Coronary artery (tissue), 2 donors: ENCODE results near the gene AKAP14.
A peak's percentile ranks its signal among the peaks of the same experiment; 100 is the strongest.

Source experiments
- DNase-seq: peaks from one replicate; pipeline ENCODE4 v3.0.0-alpha.2; 2017; ENCODE audit warnings: low spot score
- H3K27ac ChIP-seq, 2 donors: fragments of 200-600 bp; sonication (generic); one replicate each; pipeline ENCODE4 v1.5.1; 2016 to 2019
- H3K4me3 ChIP-seq: fragments of 200-600 bp; sonication (generic); 2 replicates; pipeline ENCODE4 v1.5.1; 2016; ENCODE audit warnings: mild to moderate bottlenecking, moderate library complexity
- TF ChIP-seq, protein P1 (sequence below): fragments of 200-600 bp; sonication (generic); IDR thresholded peaks from one replicate; pipeline ENCODE4 v1.5.1; 2019; ENCODE audit warnings: antibody characterized with exemption

Gene AKAP14

GRCh38 chrX:119941336-119941735 is 45.6 kb downstream of the AKAP14 start:
- Histone ChIP-seq H3K4me3 (no peak overlapping the region), H3K27ac (no peak overlapping the region)
- TF ChIP-seq, protein P1, sequence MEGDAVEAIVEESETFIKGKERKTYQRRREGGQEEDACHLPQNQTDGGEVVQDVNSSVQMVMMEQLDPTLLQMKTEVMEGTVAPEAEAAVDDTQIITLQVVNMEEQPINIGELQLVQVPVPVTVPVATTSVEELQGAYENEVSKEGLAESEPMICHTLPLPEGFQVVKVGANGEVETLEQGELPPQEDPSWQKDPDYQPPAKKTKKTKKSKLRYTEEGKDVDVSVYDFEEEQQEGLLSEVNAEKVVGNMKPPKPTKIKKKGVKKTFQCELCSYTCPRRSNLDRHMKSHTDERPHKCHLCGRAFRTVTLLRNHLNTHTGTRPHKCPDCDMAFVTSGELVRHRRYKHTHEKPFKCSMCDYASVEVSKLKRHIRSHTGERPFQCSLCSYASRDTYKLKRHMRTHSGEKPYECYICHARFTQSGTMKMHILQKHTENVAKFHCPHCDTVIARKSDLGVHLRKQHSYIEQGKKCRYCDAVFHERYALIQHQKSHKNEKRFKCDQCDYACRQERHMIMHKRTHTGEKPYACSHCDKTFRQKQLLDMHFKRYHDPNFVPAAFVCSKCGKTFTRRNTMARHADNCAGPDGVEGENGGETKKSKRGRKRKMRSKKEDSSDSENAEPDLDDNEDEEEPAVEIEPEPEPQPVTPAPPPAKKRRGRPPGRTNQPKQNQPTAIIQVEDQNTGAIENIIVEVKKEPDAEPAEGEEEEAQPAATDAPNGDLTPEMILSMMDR: no peak
- DNase-seq: no peak

- H3K4me3 ChIP-seq: peak overlapping the region; percentile 90
- TF ChIP-seq, protein P1: no peak
- peak overlapping the region in 1 of 2 donors; percentile 93 for H3K27ac ChIP-seq
- no peak for DNase-seq
Observed at GRCh38 chrX:119942173-119942819, 46.6 kb downstream of the AKAP14 start.

GRCh38 chrX:119942831-119943184 is 47.1 kb downstream of the AKAP14 start:
- Histone ChIP-seq H3K4me3 (peak overlapping the region; percentile 90), H3K27ac (peak overlapping the region; percentile 68 to 93)
- TF ChIP-seq, protein P1: no peak
- DNase-seq: no peak

- Histone ChIP-seq H3K4me3 (peak within 1 kb of the TSS; percentile 90), H3K27ac (peak within 1 kb of the TSS; percentile 68 to 93)
- peak; percentile 87 for DNase-seq
- TF ChIP-seq, protein P1: no peak
Observed at GRCh38 chrX:119943185-119943988, 47.7 kb downstream of the AKAP14 start, which contains the start of gene NKAP. NKAP (minus strand) TSS chrX:119943751; CDS start chrX:119943605, 146 bp downstream.

- H3K4me3 ChIP-seq: no peak overlapping the region
- no peak overlapping the region for H3K27ac ChIP-seq
- no peak for DNase-seq
- TF ChIP-seq, protein P1: no peak
Observed at GRCh38 chrX:119945481-119945880, 49.8 kb downstream of the AKAP14 start.

DNA sequence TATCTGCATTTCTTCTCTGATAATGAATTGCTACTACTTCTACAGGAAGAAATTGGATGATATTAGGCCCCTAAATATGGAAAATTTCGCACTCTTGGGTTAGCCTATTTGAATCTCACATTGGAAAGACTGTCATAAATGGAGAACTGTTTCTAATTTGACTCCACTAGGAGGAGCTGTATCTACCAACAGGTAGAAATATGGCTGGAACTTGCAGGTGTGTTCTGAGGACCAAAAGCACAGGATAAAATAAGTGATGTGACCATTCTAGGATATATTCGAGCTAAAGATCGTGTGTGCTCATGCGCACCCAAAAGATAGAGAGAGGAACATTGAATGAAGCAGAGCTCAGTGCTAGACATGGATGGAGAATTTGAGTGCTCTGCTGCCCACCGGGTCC is 52.7 kb downstream of the AKAP14 start:
- no peak for DNase-seq
- TF ChIP-seq, protein P1: no peak
- H3K4me3 ChIP-seq: no peak overlapping the region
- no peak overlapping the region for H3K27ac ChIP-seq
